Prostate gland (tissue), 2 donors: ENCODE measurements around the gene DAGLA. TPM values are rescaled to one million over a fixed set of nuclear protein-coding genes. Genes with fewer than 3 reads are reported as not detected.
A peak's percentile ranks its signal among the peaks of the same experiment; 100 is the strongest.

Source experiments
- DNase-seq: peaks from one replicate; pipeline ENCODE4 v3.0.0-alpha.2; 2019; ENCODE audit warnings: low spot score
- H3K27ac ChIP-seq, 2 donors: fragments of 200-600 bp; sonication (generic); 2 replicates each; pipeline ENCODE4 v1.5.1; 2017 to 2019
- H3K27me3 ChIP-seq: fragments of 200-600 bp; sonication (generic); replicated peaks from 2 replicates; pipeline ENCODE4 v1.5.1; 2019; ENCODE audit not compliant: insufficient read depth
- H3K36me3 ChIP-seq, 2 donors: fragments of 200-600 bp; sonication (generic); 1 replicate in 1 of 2; 2 replicates in 1 of 2; pipeline versions ENCODE4 v1.5.1 to v1.8.1; 2017 to 2019
- H3K4me1 ChIP-seq: fragments of 200-600 bp; sonication (generic); replicated peaks from 2 replicates; pipeline ENCODE4 v1.5.1; 2019
- H3K4me3 ChIP-seq, 2 donors: fragments of 200-600 bp; sonication (generic); 2 replicates each; pipeline ENCODE4 v1.5.1; 2017 to 2019
- H3K9me3 ChIP-seq: fragments of 200-600 bp; sonication (generic); 2 replicates; pipeline ENCODE4 v1.5.1; 2017
- POLR2A ChIP-seq: fragments of 450-650 bp; IDR thresholded peaks from one replicate; pipeline ENCODE4 v1.6.1; 2016; ENCODE audit warnings: antibody characterized with exemption, mild to moderate bottlenecking
- POLR2AphosphoS5 ChIP-seq: sonication (generic); formaldehyde crosslinking; IDR thresholded peaks from one replicate; pipeline ENCODE4 v1.6.1; 2017; ENCODE audit warnings: antibody characterized with exemption
- WGBS: methylation state at CpG from one replicate; pipeline ENCODE4 v1.1.5; 2018; 5-methylcytosine and 5-hydroxymethylcytosine counted together
- intact Hi-C: fragments of 100-400 bp; cut with DNase I; formaldehyde crosslinking; loops from one replicate; pipeline ENCODE4 v1.14.2; 2022
- total RNA-seq, 2 donors: library from RNA; depleted of rRNA; stranded (reverse); fragments of >200 nt; gene quantifications; one replicate each; pipeline ENCODE4 v1.1.0, GENCODE V29; 2016
- TF ChIP-seq, protein P1 (sequence below), 4 experiments: fragments of 200-600 bp in 2 of 4; fragments of 450-650 bp in 2 of 4; sonication (generic) in 2 of 4; IDR thresholded peaks; 1 replicate in 3 of 4; 2 replicates in 1 of 4; pipeline ENCODE4 v1.5.1; 2016 to 2019; ENCODE audit warnings: antibody characterized with exemption in 4 of 4, mild to moderate bottlenecking in 2 of 4, moderate library complexity in 2 of 4

The DAGLA gene
- total RNA-seq, 2 donors from 2014 or later, result 10.8 to 12.2 TPM

DNA sequence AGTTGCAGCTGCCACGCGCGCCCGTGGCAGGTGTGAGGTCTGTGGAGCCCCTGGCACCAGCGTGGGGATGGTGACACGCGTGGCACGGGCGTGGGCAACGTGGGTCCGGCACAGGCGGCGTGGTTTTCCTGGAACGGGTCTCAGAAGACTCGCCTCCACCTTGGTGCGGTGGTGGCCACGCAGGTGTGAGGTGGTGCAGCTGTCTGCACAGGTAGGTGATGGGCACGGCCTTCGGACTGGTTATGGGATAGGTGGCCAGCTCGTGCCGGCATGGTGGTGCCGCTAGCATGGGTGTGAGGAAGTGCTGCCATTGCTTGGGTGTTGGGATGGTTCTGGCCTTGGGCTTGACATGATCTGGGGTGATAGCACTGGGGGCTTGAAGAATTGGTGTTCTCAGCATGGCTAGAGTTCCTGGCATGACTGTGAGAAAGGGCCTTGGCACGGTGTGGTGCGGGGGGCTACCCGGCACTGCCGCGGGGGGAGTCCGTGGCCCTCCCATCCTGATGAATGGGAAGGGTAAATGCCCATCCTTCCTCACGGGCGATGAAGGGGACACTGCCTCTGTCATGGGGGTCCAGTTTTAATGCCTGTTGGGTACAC is 531 bp downstream of the DAGLA start:
- no peak overlapping the region for H3K27ac ChIP-seq

DNA sequence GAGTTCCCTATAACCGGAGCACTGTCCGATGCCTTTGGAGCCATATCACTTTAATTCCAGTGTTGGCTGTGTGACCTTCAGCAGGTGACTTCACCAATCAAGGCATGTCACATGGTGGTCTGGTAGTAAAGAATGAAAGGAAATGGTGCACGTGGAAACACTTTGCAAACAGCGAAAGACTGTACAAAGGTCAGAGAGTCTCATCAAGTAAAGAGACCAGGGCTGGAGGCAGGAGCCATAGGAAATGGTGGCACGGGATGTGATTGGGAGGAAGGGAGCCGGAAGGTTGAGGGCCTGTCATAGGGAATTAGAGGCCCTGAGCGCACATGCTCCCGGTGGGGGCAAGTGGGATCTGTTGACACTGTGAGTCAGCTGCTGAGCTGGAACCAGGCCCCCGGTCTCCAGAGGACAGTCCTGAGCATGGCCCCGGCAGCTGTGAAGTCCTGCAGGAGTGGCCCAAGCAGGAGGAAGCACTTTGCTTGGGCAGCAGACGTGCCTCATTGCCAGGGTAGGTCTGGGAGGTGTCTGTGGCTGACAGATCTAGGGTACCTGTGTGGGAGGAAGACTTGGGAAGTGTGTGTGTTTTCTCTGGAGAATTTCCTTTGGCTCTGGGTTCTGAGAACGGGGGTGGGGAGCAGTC is 2.0 kb downstream of the DAGLA start:
- DNase-seq, result no peak
- WGBS, result 77% methylated on average over 12 of the region's 12 CpGs
- TF ChIP-seq POLR2A, result no peak
- TF ChIP-seq, protein P1, sequence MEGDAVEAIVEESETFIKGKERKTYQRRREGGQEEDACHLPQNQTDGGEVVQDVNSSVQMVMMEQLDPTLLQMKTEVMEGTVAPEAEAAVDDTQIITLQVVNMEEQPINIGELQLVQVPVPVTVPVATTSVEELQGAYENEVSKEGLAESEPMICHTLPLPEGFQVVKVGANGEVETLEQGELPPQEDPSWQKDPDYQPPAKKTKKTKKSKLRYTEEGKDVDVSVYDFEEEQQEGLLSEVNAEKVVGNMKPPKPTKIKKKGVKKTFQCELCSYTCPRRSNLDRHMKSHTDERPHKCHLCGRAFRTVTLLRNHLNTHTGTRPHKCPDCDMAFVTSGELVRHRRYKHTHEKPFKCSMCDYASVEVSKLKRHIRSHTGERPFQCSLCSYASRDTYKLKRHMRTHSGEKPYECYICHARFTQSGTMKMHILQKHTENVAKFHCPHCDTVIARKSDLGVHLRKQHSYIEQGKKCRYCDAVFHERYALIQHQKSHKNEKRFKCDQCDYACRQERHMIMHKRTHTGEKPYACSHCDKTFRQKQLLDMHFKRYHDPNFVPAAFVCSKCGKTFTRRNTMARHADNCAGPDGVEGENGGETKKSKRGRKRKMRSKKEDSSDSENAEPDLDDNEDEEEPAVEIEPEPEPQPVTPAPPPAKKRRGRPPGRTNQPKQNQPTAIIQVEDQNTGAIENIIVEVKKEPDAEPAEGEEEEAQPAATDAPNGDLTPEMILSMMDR (IDR thresholded peaks at IDR 0.05), result no peak
- TF ChIP-seq POLR2AphosphoS5, result no peak
- H3K4me3 ChIP-seq, result no peak overlapping the region
- H3K27me3 ChIP-seq, result no peaks in the 10 kb centered on the region
- intact Hi-C loops, result no loop called here
- H3K4me1 ChIP-seq, result peaks cover 12% of the 10 kb centered on the region
- H3K36me3 ChIP-seq, result no peaks in the 10 kb centered on the region
- no peaks in the 10 kb centered on the region for H3K9me3 ChIP-seq
- H3K27ac ChIP-seq, result no peak overlapping the region

More for the DNA sequence above, 531 bp downstream of the DAGLA start:
- no peaks in the 10 kb centered on the region for H3K27me3 ChIP-seq
- 45% methylated on average over 29 of the region's 30 CpGs for WGBS
- H3K4me1 ChIP-seq, result peaks cover 12% of the 10 kb centered on the region
- TF ChIP-seq POLR2A (no peak), POLR2AphosphoS5 (no peak)
- TF ChIP-seq, protein P1 (IDR thresholded peaks at IDR 0.05), result no peak
- peak overlapping the region; percentile 46 to 53 for H3K4me3 ChIP-seq
- intact Hi-C loops, result loop anchor here (2.0 kb wide), 1 partner anchor 52 kb away; no protein-coding TSS in a partner anchor
- no peaks in the 10 kb centered on the region for H3K36me3 ChIP-seq
- DNase-seq, result no peak
- no peaks in the 10 kb centered on the region for H3K9me3 ChIP-seq

DNA sequence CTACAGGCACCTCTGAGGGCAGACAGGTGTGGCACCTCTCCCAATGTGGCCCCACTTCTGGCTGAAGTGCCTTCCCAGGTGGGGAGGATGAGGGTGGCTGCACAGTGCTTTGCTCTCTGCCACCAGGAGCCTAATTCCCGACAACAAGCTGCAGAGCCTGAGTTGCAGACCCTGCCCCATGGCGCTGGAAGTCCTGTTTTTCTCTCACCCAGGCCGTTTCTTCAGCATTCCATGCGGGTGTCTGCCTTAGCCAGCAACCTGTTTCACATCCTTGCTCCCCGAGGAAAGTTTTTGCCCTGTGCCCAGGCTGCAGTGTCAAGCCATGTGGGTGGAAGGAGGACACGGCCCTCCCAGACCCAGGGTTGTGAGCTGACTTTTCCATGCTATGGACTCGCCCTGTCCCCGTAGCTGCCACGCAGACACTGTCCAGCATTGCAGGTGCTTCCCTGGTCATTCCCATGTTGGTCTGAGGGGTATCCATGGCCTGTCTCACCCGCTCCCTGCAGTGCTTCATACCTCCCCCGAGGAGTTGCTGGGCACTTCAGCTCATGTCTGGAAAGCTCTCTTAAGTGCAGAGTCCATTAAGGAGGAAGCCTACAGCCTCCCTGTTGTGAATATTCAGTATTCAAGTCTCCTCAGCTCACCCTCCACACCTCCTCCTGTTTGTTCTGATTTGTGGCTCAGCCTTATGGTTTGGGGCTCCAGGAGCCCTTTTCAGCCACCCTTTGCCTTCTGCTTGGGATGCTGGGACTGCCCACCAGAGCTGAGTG is 2.9 kb downstream of the DAGLA start:
- H3K27me3 ChIP-seq, result no peaks in the 10 kb centered on the region
- no peaks in the 10 kb centered on the region for H3K9me3 ChIP-seq
- no peaks in the 10 kb centered on the region for H3K36me3 ChIP-seq
- TF ChIP-seq POLR2A (no peak), POLR2AphosphoS5 (no peak)
- TF ChIP-seq, protein P1 (IDR thresholded peaks at IDR 0.05), result no peak
- DNase-seq, result no peak
- no peak overlapping the region for H3K27ac ChIP-seq
- WGBS, result 93% methylated on average over 11 of the region's 11 CpGs
- no peak overlapping the region for H3K4me3 ChIP-seq
- peaks cover 17% of the 10 kb centered on the region for H3K4me1 ChIP-seq
- intact Hi-C loops, result no loop called here

DNA sequence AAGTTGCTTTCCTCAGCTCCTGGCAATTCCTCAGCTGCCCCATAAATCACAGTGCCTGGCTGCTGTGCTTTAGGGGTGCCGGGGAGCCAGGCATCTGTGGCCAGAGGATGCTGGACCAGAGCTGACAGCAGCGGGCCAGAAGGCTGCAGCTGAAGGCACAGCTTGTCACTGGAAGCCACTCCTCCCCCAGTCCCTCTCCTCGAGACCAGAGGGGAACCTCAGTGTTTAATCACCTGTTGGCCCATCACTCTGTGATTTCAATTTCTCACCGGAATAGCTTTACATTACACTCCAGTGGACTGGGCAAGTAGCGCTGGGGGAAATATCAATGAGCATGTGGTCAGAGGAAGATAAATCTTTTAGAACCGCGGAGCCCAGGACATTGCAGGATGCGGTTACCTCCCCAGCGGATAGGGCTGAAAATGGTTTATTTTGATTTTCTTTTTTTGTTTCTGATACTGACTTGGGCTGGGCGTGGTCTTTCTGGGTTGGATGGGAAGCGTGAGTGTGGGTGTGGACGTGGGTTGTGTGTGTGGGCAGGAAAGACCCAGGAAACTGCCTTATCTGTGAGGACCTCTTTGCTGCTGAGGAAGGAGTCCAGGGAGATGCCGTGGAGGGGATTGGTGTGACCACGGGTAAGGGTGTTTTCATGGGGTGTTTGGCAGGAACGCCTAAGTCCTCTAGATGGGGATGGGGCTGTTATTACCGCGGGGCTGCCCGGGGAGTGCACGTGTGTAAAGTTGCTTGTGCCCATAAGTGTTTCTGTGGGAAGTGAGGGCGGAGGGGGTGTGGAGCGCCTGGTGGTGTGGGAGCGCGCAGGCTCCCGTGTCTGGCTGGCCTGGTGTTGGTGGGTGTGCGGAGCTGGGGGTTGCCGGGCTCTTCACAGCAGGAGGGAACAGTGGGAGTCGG is 4.0 kb downstream of the DAGLA start:
- H3K27me3 ChIP-seq, result no peaks in the 10 kb centered on the region
- no peak for DNase-seq
- intact Hi-C loops, result no loop called here
- no peak for TF ChIP-seq POLR2AphosphoS5
- TF ChIP-seq POLR2A, result no peak
- TF ChIP-seq, protein P1 (IDR thresholded peaks at IDR 0.05), result no peak
- H3K27ac ChIP-seq, result no peak overlapping the region
- no peaks in the 10 kb centered on the region for H3K36me3 ChIP-seq
- H3K9me3 ChIP-seq, result no peaks in the 10 kb centered on the region
- 53% methylated on average over 27 of the region's 27 CpGs for WGBS
- H3K4me1 ChIP-seq, result peaks cover 25% of the 10 kb centered on the region
- H3K4me3 ChIP-seq, result no peak overlapping the region
